ENCODE measurements around the gene GCNT2.
"Not testable (repeated sequence)": the region's sequence is repeated elsewhere in the genome, so short reads cannot be mapped to it uniquely, and the experiment has no call there.

The GCNT2 gene

DNA sequence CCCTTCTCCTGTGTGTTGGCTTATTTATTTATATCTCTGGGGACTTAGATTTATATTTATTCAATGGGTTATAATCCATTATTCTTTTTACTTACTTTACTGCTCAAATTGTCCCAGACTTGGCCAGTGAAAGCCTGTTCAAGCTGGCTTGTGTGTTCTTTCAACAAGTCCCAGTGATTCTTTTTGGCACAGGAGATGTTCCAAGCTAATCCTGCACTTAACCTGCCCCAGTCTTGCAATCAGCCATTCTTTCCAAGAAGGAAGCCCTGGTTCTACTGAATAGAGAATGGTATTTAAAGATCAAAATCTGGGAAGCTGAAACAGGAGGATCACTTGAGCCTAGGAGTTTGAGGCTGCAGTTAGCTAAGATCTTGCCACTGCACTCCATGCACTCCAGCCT lies 26.7 kb downstream of the GCNT2 start:
- DNase-seq (ENCODE audit: low read depth) = no peak

DNA sequence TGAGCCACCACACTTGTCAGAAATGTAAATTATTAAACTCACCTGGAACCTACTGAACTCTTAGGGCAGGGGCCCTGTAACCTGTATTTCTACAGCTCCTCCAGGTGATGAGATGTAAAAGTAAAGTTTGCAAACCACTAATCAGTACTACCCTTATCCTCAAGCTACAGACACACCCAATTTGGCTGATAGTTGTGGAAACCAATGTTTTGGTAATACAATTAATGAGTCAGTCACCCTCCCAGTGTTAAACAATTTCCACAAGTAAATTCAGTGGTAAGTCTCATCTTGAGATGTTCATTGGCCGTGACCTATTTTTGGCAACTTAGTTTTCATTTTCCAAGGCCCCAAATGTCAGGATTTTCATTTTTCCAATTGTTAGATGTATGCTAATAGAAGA lies 29.6 kb downstream of the GCNT2 start:
- no peak for DNase-seq (ENCODE audit: low read depth)

DNA sequence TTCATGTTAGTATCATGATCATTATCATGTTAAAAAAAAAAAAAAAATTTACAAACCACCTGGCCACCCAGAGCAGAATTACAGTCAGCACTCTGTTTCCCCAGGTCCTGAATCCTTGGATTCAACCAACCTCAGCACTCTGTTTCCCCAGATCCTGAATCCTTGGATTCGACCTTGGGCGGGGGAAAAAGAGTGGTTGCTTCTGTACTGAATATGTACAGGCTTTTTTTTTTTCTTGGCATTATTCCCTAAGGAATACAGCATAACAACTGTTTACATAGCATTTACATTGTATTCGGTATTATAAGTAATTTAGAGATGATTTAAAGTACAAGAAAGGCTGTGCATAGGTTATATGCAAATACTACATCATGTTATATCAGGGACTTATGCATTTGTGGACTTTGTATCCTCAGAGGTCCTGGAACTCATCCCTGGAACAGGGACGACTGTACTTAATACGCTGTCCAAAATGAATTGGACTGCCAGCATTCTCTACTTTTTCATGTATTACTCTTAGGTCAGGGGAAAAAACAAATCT lies 31.2 kb downstream of the GCNT2 start:
- DNase-seq (ENCODE audit: low read depth) = no peak

DNA sequence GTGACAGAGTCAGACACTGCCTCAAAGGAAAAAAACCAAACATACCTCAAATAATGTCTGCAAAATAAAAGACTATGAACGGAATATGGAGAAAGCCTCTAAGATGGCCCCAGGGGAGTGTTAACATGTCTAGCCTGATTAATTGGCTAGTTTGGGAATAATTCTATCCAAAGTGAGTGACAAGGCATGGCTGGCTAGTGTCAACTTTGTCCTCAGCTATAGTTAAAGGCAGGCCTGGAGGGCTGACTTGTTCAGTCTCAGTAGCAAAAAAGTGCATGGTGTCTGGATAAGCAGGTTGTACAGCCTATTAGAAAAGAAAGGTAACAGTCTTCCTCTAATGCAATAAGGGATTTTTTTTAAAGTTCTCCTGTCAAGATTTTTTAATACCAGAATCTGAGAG lies 32.7 kb downstream of the GCNT2 start:
- no peak for DNase-seq (ENCODE audit: low read depth)

- no peak for DNase-seq (ENCODE audit: low read depth)
Observed at GRCh38 chr6:10554826-10555225, 33.7 kb downstream of the GCNT2 start.

GRCh38 chr6:10555625-10556309 lies 34.6 kb downstream of the GCNT2 start:
- no peak for DNase-seq (ENCODE audit: low read depth)

DNA sequence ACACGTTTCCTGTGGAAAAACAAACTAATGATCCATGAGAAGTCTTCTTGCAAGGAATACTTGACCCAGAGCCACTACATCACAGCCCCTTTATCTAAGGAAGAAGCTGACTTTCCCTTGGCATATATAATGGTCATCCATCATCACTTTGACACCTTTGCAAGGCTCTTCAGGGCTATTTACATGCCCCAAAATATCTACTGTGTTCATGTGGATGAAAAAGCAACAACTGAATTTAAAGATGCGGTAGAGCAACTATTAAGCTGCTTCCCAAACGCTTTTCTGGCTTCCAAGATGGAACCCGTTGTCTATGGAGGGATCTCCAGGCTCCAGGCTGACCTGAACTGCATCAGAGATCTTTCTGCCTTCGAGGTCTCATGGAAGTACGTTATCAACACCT lies 35.4 kb downstream of the GCNT2 start:
- DNase-seq (ENCODE audit: low read depth) = no peak

- DNase-seq (ENCODE audit: low read depth) = no peak
Observed at GRCh38 chr6:10556992-10557391, 35.8 kb downstream of the GCNT2 start.

GRCh38 chr6:10557913-10558312 lies 36.8 kb downstream of the GCNT2 start:
- DNase-seq (ENCODE audit: low read depth) = no peak

DNA sequence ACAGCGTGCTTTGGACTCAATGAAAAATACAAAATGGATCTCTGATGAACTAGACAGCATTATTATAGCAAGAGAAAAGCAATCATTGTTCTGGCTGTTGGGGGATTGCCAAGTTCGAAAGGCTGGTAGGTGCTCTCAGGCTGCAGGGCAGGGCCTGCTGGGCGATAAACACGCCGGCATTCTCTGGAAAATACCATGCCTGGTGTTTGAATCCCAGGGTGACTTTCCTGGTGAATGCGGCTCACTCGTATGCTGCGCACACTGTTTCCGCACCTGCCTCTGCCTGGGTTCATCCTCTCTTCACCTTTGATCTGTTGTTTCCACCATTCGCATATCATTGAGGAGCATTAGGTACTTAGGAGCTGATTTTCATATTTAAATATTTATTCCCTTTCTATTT lies 37.4 kb downstream of the GCNT2 start:
- no peak for DNase-seq (ENCODE audit: low read depth)

DNA sequence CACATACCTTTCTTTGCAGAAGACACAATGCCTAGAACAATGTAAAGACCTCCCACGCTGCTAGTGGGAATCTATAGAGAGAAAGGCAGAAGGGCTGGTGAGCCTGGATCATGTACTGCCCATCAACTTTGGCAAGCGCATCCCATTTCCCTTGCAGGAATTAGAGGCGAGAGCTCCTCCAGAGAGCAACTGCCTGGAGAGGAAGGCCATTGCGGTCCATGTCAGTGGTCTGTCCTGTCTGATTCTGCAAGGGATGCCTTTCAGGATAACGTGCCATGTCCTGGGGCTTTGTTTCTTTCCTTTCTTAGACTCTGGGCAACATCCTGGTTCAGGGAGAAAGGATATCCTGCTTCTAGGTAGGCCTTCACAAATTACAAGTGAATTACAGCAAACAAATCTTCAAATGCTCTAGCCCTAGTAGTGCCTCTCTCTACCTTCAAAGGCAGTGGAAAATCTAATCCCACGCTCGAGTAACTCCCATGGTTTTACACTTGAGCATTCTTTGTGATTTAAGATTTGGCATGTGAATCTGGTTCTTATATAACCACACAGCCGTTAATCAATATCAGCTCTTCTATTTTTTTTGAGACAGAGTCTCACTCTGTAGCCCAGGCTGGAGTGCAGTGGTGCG lies 38.5 kb downstream of the GCNT2 start:
- DNase-seq (ENCODE audit: low read depth) = no peak

DNA sequence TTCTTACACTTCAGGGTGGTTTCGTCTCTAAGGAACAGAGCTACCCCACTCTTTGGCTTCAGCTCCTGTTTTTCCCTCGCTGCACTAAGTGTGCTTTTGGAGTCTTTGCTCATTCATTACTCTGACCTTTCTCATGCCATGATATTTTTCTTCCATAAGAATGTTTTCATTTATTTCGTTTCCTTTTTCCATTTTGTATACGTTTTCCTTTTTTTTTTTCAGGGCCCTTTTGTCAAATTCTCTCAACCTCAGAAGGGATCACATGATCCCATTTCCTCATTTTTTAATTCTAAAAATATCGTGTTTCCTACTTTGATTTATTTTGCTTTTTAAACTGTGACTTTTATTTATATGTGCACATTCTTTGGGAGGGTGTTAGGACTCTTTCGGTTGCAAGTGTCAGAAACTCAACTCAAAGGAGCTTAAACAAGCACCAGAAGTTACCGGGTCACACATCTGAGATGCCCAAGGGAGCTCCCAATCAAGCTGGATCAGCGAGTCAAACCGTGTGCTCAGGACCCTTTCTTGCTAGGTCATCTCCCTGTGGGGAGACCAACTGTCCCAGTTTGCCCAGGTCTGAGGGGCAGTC lies 40.6 kb downstream of the GCNT2 start:
- DNase-seq (ENCODE audit: low read depth) = no peak

- no peak for DNase-seq (ENCODE audit: low read depth)
Observed at GRCh38 chr6:10564975-10565673, 44.0 kb downstream of the GCNT2 start.

DNA sequence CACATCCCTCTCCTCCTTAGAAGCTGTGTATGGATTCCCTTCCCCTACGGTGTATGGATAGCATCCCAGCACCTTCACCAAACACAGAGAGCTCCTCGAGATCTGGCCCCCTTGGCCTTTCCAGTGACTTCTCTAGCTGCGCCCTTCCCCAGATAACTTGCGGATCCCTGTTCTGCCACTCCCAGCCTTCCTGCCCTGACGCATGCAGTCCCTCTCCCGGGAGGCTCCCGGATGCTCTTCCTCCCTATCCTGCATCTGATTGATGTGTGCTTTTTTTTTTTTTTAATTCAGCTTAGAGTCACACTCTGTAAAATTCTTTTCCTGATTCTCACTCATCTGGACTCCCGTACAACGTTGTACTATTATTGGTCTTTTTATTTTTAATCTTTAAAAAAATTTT lies 44.8 kb downstream of the GCNT2 start:
- DNase-seq (ENCODE audit: low read depth) = no peak

GRCh38 chr6:10567256-10568026 lies 46.3 kb downstream of the GCNT2 start:
- no peak for DNase-seq (ENCODE audit: low read depth)

DNA sequence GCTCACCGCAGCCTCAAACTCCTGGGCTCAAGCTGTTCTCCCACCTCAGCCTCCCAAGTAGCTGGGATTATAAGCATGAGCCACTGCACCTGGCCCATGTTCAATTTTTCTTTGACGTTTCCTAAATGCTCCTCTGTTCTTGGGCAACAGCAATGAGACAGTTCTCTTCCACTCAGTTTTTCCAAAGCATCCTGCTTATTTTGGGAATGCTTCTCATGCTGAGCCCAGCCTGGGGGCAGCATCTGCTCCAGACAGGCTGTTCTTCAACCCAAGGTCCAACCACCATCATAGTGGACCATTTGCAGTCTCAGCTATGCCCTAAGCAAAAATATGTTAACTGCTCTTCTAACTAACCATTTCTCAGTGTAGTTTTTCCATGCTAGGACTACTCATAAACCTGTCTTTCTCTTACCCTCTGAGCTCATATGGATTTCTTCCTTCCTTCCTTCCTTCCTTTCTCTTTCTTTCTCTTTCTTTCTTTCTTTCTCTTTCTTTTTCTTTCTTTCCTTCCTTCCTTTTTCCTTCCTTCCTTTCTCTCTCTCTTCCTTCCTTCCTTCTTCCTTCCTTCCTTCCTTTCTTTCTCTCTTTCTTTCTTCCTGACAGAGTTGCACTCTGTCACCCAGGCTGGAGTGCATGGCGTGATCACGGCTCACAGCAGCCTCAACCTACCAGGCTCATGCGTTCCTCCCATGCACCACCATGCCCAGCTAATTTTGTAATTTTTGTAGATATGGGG lies 48.4 kb downstream of the GCNT2 start:
- no peak for DNase-seq (ENCODE audit: low read depth)

DNA sequence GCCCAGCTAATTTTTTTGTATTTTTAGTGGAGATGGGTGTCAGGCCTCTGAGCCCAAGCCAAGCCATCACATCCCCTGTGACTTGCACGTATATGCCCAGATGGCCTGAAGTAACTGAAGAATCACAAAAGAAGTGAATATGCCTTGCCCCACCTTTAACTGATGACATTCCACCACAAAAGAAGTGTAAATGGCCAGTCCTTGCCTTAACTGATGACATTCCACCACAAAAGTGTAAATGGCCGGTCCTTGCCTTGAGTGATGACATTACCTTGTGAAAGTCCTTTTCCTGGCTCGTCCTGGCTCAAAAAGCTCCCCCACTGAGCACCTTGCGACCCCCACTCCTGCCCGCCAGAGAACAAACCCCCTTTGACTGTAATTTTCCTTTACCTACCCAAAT lies 54.4 kb downstream of the GCNT2 start:
- DNase-seq (ENCODE audit: low read depth) = not testable (repeated sequence)

DNA sequence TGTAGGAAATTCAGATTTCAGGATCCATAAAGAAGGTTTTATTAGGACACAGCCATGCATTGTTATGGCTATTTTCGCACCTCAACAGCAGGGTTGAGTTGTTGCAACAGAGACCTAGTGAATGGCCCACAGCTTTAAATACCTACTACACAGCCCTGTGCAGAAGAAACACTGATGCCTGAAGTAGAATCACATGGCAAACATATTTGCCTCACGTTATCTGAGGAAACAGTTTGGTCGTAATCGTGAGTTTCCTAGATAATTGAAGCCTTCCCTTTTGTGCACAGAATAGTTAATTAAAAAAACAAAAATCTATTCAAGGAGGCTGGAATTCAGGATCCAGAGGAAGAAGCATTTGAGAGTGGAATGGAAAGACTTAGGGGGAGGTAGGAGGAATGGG lies 55.1 kb downstream of the GCNT2 start:
- no peak for DNase-seq (ENCODE audit: low read depth)

- DNase-seq (ENCODE audit: low read depth) = no peak
Observed at GRCh38 chr6:10577112-10577511, 56.0 kb downstream of the GCNT2 start.

GRCh38 chr6:10578723-10579122 lies 57.6 kb downstream of the GCNT2 start:
- no peak for DNase-seq (ENCODE audit: low read depth)

DNA sequence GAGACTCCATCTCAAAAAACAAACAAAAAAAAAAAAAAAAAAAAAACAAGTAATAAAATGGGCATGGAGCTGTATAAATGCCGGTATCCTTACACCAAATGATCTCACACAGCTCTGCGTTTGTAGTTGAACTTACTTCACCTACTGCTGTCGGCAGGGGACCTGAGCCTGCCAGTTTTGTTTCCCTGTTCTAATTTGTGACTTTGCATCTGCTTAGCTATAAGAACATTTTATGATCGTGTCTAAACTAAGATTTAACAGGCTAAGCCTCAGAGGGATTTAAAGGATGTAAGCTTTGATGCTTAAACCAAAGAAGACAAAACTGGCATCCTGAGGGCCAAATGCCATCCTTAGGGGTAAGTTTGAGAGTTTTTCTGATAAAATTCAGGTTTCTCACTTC lies 58.7 kb downstream of the GCNT2 start:
- DNase-seq (ENCODE audit: low read depth) = no peak

Data from activated T-cell treated with anti-CD3 and anti-CD28 coated beads for 48 hours (primary cell).